Measurements from ENCODE around the gene OLFML2A. TPM values are rescaled to one million over a fixed set of nuclear protein-coding genes. Genes with fewer than 3 reads are reported as not detected.

OLFML2A gene
- total and polyA plus RNA-seq, 7 donors, result 0.46 to 147 (median 60.0) TPM

- TF ChIP-seq POLR2AphosphoS5 (IDR thresholded peaks at IDR 0.05) (no peak), POLR2A (IDR thresholded peaks at IDR 0.05) (no peak), EP300 (IDR thresholded peaks at IDR 0.05) (no peak), CTCF (IDR thresholded peaks at IDR 0.05) (no peak)
- intact Hi-C loops (cut with DNase I), result no loop called here
- H3K36me3 ChIP-seq, result no peaks in the 10 kb centered on the region
- H3K4me1 ChIP-seq, result peaks cover 0 to 39% (median 37%) of the 10 kb centered on the region in 4 donors
- no peaks in the 10 kb centered on the region for H3K9me3 ChIP-seq
- WGBS, 2 donors, result 90 to 91% methylated on average over 5 of the region's 5 CpGs
- H3K27me3 ChIP-seq, result no peaks in the 10 kb centered on the region
- DNase-seq, result no peak
- H3K4me3 ChIP-seq, result no peak overlapping the region
- H3K27ac ChIP-seq, result no peak overlapping the region
Observed at GRCh38 chr9:124815601-124816000, 38.7 kb downstream of the OLFML2A start.

GRCh38 chr9:124818431-124819281, 41.7 kb downstream of the OLFML2A start:
- 50 to 70% methylated on average over 18 of the region's 18 CpGs for WGBS, 2 donors
- H3K9me3 ChIP-seq, result no peaks in the 10 kb centered on the region
- TF ChIP-seq CTCF (IDR thresholded peaks at IDR 0.05), result no peak
- no peak for TF ChIP-seq POLR2A (IDR thresholded peaks at IDR 0.05)
- no peak for TF ChIP-seq POLR2AphosphoS5 (IDR thresholded peaks at IDR 0.05)
- TF ChIP-seq EP300 (IDR thresholded peaks at IDR 0.05), result no peak
- no peak overlapping the region for H3K4me3 ChIP-seq
- intact Hi-C loops (cut with DNase I), result no loop called here
- no peak overlapping the region for H3K27ac ChIP-seq
- no peak for DNase-seq
- no peaks in the 10 kb centered on the region for H3K27me3 ChIP-seq
- peaks cover 0 to 8% (median 7%) of the 10 kb centered on the region in 4 donors for H3K4me1 ChIP-seq
- H3K36me3 ChIP-seq, result no peaks in the 10 kb centered on the region

- no peaks in the 10 kb centered on the region for H3K9me3 ChIP-seq
- no peak overlapping the region for H3K4me3 ChIP-seq
- no peaks in the 10 kb centered on the region for H3K36me3 ChIP-seq
- TF ChIP-seq POLR2AphosphoS5 (IDR thresholded peaks at IDR 0.05) (no peak), POLR2A (IDR thresholded peaks at IDR 0.05) (no peak), EP300 (IDR thresholded peaks at IDR 0.05) (no peak), CTCF (IDR thresholded peaks at IDR 0.05) (no peak)
- H3K4me1 ChIP-seq, result no peaks in the 10 kb centered on the region
- DNase-seq, result no peak
- intact Hi-C loops (cut with DNase I), result no loop called here
- H3K27me3 ChIP-seq, result no peaks in the 10 kb centered on the region
- 74 to 84% methylated on average over 12 of the region's 12 CpGs for WGBS, 2 donors
- H3K27ac ChIP-seq, result no peak overlapping the region
Observed at GRCh38 chr9:124820698-124821623, 44.0 kb downstream of the OLFML2A start.

- Histone ChIP-seq H3K4me1 (peaks cover 0 to 14% (median 11%) of the 10 kb centered on the region in 4 donors), H3K36me3 (no peaks in the 10 kb centered on the region), H3K27me3 (no peaks in the 10 kb centered on the region), H3K4me3 (no peak overlapping the region), H3K27ac (no peak overlapping the region), H3K9me3 (no peaks in the 10 kb centered on the region)
- 26 to 35% methylated on average over 2 of the region's 2 CpGs for WGBS, 2 donors
- no peak for TF ChIP-seq POLR2AphosphoS5 (IDR thresholded peaks at IDR 0.05)
- no peak for TF ChIP-seq POLR2A (IDR thresholded peaks at IDR 0.05)
- TF ChIP-seq EP300 (IDR thresholded peaks at IDR 0.05), result no peak
- no peak for TF ChIP-seq CTCF (IDR thresholded peaks at IDR 0.05)
- intact Hi-C loops (cut with DNase I), result no loop called here
- no peak for DNase-seq
Observed at GRCh38 chr9:124828489-124829333, 51.8 kb downstream of the OLFML2A start.

Measured in sigmoid colon (tissue), 7 donors.